ENCODE measurements around the gene EXOC6B.
A peak's percentile ranks its signal among the peaks of the same experiment; 100 is the strongest.

EXOC6B gene

GRCh38 chr2:72210470-72210869 is 615.4 kb downstream of the EXOC6B start:
- no peak for DNase-seq (ENCODE audit: low read depth)

DNA sequence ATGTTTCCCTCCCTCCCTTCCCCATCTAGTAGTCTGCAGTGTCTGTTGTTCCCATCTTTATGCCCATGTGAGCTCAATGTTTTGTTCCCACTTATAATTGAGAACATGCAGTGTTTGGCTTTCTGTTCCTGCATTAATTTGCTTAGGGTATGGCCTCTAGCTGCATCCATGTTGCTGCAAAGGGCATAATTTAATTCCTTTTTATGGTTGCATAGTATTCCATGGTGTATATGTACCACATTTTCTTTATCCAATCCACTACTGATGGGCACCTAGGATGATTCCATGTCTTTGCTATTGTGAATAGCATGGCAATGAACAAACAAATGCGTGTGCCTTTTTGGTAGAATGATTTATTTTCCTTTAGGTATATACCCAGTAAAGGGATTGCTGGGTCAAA is 617.6 kb downstream of the EXOC6B start:
- no peak for DNase-seq (ENCODE audit: low read depth)

- DNase-seq (ENCODE audit: low read depth), result no peak
Observed at GRCh38 chr2:72207334-72207733, 618.5 kb downstream of the EXOC6B start.

GRCh38 chr2:72205504-72205881 is 620.3 kb downstream of the EXOC6B start:
- DNase-seq (ENCODE audit: low read depth), result no peak

DNA sequence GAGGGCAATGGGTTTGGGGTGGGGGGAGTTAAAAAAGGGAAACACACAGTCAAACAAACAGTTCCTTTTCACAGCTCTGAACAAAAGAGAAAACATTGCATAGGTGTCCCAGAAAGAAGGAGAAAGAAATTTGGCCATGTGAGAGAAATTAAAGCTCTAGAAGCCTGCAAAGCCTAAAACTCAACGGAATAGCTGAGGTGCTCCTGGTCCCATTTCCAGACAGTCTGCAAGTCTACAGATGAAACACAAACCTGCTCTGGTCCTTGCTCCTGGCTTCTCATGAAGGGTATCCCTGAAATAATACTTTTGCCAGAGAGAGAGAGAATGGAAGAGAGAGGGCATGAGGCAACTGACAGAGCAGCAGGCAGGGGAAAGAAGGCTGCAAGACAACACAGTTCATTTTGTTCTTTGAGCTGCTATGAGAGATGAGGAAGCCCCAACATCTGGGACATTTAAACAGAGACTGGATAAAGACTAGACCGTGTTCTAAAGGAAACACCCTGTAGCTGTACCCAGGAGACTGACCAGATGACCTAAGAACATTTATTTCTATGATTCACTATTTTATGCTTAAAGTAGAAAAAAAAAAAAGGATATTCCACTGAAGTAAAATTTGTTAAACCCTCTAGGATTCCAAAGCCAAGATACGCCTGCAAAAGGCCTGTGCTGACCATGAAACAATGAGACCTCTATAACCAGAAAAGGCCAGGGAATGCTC is 620.9 kb downstream of the EXOC6B start:
- DNase-seq (ENCODE audit: low read depth), result no peak

- DNase-seq (ENCODE audit: low read depth), result no peak
Observed at GRCh38 chr2:72204156-72204785, 621.6 kb downstream of the EXOC6B start.

- peak; percentile 51 for DNase-seq (ENCODE audit: low read depth)
Observed at GRCh38 chr2:72198532-72199241, 627.1 kb downstream of the EXOC6B start.

GRCh38 chr2:72193723-72194122 is 632.1 kb downstream of the EXOC6B start:
- no peak for DNase-seq (ENCODE audit: low read depth)

DNA sequence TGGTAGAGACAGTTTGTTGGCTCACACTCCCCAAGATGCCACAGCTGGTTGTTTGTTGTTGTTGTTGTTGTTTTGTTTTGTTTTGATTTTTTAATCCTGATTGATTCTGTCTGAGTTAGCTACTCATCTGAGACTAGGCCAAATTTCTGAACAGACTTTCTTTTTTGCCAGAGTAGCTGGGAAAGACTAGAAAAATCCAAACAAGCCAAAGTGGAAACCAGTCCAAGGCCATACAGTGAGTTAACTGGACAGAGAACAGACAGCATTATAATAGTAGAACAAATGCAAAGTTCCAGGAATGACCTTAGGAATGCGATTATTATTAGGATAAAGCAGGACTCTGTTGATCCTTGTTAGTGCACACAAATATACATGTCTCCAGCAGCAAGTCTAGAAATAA is 634.4 kb downstream of the EXOC6B start:
- no peak for DNase-seq (ENCODE audit: low read depth)

GRCh38 chr2:72185206-72185605 is 640.6 kb downstream of the EXOC6B start:
- DNase-seq (ENCODE audit: low read depth), result no peak

DNA sequence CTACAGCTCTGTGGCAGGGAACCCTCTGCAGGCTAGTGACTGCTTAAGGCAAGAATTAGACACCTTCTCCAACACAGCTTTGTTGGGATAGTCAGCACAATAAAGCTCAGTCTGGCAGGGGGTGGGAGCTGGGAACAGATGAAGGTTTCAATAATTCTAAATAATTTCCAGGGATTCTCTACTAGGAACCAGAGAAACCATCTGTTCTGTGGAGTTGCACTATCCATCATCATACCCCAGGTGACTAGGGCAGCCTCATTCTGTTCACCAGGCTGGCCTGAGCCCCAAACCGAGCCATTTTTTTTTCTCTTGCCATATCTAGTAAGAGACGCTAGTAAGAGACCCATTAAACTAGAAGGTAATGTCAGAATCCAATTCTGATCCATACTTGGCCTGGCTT is 642.4 kb downstream of the EXOC6B start:
- no peak for DNase-seq (ENCODE audit: low read depth)

GRCh38 chr2:72183016-72183415 is 642.8 kb downstream of the EXOC6B start:
- no peak for DNase-seq (ENCODE audit: low read depth)

DNA sequence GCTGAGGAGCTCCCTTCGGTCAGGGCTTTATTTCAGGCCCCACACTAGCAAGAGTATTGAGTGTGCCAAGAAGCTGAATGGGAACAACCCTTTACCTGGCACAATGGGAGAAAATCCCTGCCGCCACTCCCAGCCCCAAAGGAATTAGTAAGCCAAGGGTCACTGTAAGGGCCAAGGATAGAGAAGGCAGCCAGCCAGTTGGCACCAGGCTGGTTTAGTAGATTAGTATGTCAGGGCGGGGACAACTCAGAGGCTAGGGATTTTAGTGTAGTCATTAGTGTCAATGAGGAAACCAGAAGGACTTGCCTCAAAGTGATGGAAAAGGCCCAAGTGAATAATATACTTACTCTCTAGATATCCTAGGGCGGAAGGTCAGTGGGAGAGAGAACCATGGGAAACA is 643.3 kb downstream of the EXOC6B start:
- no peak for DNase-seq (ENCODE audit: low read depth)

GRCh38 chr2:72181616-72182015 is 644.2 kb downstream of the EXOC6B start:
- DNase-seq (ENCODE audit: low read depth), result no peak

DNA sequence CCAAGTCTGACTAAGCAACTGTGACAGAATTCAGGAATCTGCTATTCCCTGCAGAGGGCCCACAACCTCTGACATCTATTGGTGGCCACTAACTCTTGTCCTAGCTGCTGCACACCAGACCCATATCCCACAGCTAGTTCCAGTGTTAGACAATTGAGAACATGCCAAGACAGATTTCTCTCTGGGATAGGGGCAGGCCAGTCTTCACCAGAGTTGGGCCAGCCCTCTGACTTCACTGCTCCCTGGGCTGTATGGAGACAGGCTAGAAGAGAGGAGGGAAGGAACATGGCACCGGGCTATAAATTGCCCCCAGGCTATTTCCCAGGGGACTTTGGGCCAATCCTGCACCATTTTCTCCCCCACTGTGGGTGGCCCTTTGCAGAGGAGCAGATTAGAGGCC is 645.5 kb downstream of the EXOC6B start:
- no peak for DNase-seq (ENCODE audit: low read depth)

DNA sequence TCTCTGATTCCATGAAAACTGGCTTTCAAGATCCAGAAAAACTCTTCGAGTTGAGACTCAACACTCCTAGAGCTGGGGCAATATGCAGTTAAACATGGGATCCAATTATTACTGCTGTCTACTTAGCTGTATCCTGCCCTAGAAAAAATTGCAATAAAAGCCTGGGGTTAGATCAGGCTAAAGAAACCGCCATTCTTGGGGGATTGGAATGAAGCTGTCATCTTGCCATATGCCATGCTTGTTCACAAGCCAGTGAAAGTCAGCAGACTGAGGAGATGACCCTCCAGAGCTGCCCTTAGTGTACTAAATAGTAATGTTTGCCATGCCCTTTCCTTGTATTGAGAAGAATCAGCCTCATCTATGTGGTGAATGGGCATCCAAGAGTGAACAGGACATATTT is 647.3 kb downstream of the EXOC6B start:
- no peak for DNase-seq (ENCODE audit: low read depth)

DNA sequence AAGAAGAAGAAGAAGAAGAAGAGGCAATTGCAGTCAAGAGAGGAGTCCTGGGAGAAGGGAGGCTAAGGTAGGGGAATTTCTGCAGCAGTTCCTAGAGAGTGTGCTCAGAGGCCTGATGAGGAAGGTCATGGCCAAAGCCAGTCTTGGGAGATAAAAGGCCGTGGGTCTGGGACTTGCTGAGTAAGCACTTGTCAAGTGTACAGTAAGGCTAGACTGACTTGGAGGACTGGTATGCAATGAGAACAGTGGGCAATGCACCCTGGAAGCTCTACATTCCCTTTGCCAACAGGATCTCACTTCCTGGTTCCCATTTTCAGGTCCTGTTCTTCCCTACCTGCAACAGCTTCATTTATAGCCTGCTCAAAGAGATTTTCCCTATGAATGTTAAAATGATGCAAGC is 649.6 kb downstream of the EXOC6B start:
- no peak for DNase-seq (ENCODE audit: low read depth)

DNA sequence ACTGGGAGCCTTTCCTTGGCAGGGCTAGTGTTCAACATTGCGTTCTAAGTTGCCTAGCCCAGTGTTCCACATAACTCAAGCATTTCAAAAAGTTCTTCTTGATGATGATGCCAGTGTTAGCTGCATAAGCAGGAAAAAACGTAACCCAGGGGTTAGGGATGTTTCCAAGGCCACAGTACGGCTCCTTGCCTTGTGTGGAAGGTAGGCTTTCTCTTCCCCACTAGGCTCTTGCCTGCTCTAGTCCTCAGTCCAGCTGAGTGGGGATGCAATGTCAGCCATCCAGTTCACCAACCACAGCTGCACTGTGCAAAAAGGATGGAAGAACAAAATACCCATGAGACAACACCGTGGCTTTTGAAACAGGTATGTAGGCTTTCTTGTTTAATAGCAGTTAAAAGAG is 650.2 kb downstream of the EXOC6B start:
- no peak for DNase-seq (ENCODE audit: low read depth)

DNA sequence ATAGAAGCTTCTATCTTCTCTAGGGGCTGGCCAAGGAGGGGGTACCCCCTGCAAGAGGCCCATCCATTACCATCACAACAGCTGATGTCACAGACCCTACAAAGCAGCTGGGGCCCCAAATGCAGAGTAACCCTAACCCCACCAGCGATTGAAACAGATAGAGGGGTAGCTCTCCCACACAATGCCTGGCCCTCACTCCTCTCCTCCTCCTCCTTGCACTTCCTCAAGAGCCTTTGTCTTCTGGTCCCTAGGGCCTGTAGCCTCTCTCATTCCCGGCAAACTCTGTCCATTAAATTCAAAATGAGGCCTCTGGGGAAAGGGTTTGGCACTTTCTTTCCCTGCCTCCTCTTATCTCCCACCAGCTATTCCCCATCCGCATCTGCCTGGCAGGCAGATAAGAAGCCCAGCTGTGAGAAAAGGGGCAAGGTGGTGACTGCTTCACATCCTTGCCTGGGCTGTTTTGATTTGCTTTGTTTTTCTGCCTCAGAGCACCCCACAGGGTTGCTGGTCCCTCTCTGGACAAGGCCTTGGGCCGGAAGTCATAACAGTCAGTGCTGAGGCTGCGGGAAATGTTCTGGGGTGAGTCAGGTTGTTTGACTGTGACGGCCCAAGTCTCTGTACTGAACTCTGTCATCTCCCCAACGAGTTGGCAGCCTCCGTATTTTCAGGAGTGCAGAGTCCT is 652.1 kb downstream of the EXOC6B start:
- peak; percentile 65 for DNase-seq (ENCODE audit: low read depth)

- no peak for DNase-seq (ENCODE audit: low read depth)
Observed at GRCh38 chr2:72172478-72172877, 653.4 kb downstream of the EXOC6B start.

DNA sequence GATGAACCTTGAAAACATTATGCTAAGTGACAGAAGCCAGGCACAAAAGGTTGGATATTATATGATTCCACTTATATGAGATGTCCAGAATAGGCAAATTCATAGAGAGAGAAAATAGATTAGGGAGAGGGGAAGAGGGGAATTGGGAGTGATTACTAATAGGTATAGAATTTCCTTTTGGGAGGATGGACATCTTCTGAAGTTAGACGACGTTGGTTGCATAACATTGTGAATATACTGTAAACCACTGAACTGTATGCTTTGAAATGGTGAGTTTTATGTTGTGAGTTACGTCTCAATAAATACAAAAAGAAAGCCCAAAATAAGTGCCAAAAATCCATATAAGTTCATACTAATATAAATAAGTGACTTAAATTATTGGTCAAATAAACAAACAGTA is 659.6 kb downstream of the EXOC6B start:
- no peak for DNase-seq (ENCODE audit: low read depth)

DNA sequence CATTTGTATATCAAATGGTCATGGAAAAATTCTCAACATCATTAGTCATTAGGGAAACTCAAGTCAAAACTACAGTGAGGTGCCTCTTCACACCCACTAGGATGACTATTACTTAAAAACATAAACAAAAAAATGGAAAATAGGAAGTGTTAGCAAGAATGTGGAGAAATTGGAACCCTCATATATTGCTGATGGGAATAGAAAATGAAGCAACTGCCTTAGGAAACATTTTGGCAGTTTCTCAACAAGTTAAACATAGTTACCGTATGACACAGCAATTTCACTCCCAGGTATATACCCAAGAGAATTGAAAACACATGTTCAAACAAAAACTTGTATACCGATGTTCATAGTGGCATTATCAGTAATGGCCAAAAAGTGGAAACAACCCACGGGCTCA is 660.0 kb downstream of the EXOC6B start:
- peak; percentile 28 for DNase-seq (ENCODE audit: low read depth)

- DNase-seq (ENCODE audit: low read depth), result no peak
Observed at GRCh38 chr2:72162574-72162973, 663.3 kb downstream of the EXOC6B start.

Data from ELR (cell line).